ENCODE data around the gene RBM26.

- no peak for TF ChIP-seq POLR2A (IDR thresholded peaks at IDR 0.05)
- TF ChIP-seq CTCF (IDR thresholded peaks at IDR 0.05 in 4 of 5, conservative IDR thresholded peaks at IDR 0.05 in 1 of 5) = no peak
Measured at GRCh38 chr13:79283742-79284141, 122.3 kb downstream of the RBM26 start.
